ENCODE results near the gene GRIN2D.
A peak's percentile ranks its signal among the peaks of the same experiment; 100 is the strongest.
"Not testable (repeated sequence)": the region's sequence is repeated elsewhere in the genome, so short reads cannot be mapped to it uniquely, and the experiment has no call there.

The GRIN2D gene

DNA sequence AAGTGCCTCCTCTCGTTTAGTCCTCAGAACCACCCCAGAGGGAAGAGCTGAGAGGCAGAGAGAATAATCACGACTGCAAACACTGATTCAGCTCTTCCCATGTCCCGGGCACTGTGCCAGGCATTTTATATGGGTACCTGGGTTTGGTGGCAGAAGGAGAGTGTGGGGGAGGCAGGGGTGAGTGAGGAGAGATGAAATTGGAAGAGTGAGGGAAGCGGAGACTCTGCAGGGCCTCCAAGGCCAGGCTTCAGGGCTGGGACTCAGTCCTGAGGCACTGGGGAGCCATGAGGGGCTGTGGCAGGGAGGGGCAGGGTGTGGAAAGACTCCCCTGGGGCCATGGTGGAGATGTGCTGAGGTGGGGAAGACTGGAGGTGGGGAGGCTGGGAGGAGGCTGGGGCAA, 20.6 kb upstream of the GRIN2D start:
- DNase-seq = no peak

DNA sequence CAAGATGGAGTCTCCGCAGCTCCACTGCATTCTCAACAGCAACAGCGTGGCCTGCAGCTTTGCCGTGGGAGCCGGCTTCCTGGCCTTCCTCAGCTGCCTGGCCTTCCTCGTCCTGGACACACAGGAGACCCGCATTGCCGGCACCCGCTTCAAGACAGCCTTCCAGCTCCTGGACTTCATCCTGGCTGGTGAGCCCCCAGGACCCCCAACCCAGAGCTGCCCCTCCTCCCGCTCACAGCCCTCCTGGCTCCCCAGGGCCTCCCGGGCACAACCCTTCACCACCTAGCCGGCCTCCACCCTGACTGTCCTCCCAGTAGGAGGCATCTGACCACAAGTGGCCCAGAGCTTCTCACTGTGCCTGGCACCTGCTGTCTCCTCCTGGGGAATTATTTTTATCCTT, 19.9 kb upstream of the GRIN2D start:
- no peak for DNase-seq

DNA sequence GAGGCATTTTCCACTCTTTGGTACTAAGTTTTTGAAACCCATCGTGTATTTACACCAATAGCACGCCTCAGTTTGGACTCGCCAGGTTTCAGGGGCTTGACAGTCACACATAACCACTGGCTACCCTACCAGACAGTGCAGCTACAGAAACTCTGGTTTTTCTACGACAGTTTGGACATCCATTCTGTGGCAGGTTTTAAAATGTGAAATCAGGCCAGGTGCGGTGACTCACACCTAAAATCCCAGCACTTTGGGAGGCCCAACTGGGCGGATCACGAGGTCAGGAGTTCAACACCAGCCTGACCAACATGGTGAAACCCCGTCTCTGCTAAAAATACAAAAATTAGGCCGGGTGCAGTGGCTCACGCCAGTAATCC, 15.3 kb upstream of the GRIN2D start:
- DNase-seq = no peak

DNA sequence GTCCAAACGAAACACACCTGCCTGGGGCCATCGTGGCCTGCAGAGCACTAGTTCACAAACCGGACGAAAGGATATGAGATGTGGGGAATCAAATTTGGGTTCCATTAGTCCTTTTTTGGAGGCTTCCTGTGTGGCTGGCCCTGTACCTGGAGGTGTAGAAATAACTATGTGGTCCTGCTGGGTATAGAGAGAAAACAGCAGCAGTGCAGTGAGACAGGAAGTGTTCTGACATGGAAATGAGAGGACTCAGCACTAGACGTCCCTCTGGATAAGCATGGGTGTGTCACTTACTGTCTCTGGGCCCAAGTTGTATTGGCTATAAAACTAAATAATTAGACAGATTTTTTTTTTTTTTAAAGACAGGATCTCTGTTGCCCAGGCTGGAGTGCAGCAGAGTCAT, 14.4 kb upstream of the GRIN2D start:
- no peak for DNase-seq

DNA sequence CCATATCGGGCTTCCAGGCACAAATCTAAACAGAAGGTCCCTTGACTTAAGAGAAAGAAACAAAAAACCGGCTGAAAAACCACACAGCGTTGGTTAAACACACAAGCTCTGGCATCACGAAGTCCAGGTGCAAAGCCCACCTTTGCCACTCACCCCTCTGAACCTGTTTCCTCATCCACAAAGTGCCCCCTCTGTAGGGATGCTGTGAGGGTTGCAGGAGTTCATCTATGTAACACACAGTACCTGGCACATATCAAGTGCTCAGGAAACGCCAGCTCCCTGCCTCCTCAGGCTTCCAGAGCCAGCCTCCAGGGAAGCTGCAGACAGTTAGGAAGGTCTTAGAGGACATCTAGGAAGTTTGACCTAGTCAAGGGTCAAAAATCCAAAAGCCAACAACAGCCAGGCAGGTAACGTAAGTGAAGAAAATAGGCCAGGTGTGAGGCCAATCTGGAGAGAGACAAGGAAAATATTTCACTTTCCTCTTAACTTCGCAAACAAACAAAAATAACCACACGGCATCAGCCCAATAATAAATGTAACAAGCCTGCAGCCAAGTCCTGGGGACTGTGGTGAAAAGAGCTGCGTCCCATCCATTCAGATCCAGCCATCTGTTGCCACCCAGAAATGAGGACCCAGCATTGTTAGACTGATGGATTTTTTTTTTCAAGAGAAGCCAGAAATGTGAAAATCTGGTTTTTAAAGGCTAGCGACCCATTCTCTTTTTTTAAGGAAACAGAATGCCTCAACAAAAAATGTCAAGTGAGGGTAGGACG, 12.1 kb upstream of the GRIN2D start:
- no peak for DNase-seq

DNA sequence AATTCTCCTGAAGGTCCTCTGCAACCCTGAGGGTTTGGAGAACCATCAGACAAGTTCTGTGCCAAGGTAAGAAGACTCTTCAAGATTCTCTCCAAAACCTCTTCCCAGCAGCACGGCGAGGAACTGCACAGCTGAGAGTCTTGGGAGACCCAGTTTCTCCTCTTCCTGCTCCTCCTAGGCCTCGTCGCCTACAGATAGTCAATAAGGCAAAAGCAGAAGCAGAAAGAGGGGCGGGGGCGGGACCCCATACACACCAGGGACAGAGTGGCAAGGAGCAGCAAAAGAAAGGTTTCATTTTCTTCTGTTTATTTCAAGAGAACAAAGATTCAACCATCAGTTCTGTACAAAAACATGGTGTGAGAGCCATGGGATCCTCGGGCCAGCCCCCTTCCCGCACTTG, 11.2 kb upstream of the GRIN2D start:
- no peak for DNase-seq

DNA sequence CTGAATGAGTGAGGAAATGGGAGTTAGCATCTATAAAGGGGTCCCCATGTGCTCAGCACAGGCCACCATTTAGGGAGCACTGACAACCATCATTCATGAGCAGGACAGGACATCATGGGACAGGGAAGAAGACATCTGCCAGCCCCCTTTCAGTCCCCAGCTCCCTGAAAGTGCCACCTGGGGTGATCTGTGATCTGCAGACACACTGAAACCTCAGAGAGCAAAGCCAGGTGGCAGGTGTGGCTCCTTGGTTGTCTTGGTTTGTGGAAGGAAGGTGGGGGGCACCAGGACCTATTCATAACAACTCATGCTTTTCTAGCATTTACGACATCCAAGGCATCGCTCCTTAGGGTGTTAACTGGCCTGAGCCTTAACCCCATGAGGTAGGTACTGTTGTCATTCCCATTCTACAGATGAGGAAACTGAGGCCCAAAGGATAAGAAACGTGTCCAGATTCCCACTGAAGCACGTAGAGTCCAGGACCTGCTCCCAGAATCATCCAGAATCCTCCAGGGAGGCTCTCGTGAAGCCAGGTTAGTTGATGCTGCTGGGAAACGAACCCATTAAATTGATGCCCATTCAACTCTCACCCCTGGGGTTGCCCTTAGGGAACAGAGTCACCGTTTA, 7.9 kb upstream of the GRIN2D start:
- DNase-seq = no peak

DNA sequence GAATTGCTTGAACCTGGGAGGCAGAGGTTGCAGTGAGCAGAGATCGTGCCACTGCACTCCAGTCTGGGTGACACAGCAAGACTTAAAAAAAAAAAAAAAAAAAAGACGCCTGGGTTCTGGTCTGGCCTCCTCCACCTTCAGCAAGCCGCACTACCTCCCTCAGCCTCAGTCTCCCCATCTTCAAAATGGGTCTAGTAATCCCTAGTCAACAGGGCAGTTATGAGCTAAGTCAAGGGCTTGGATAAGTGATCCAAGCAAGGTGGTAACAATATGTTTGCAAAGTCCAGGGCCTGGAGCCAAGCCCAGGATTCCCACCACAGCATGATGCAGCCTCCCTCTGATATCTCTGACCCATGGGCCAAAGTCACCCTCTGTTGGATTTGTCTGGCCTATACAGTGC, 6.5 kb upstream of the GRIN2D start:
- no peak for DNase-seq

DNA sequence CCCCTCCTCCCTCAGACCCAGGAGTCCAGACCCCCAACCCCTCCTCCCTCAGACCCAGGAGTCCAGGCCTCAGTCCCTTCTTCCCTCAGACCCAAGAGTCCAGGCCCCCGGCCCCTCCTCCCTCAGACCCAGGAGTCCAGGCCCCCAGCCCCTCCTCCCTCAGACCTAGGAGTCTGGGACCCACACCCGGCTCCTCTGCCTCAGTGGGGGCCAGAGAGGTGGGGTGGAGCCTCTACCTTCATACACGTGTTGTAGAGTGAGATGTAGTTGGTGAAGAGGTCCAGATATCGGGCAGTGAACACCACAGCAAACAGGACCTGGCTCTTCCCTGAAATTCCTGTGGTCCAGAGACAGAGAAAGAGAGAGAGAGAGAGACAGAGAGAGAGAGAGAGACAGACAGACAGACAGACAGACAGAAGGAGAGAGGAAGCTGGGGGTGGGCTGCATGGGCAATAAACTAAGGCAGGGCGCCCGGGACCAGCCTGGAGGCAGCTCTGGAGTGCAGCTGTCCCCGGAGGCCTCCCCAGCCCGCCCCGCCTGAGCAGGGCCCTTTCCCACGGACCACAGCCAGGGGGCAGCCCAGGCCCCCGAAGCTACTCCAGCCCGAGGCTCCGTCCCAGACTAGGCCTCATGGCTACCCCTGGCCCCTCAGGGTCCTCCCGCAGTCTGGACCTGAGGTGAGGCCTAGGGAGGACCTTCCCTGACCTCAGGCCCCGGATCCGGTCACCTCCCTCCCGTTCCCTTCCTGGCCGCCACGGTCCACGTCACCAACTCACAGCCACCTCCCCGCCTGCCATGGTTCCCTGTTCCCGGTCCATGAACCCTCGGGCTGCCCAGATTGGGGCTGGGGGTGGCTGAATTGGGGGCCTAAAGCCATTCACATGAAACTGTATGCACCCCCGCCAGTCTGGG, 3.0 kb upstream of the GRIN2D start:
- DNase-seq = peak; percentile 31

DNA sequence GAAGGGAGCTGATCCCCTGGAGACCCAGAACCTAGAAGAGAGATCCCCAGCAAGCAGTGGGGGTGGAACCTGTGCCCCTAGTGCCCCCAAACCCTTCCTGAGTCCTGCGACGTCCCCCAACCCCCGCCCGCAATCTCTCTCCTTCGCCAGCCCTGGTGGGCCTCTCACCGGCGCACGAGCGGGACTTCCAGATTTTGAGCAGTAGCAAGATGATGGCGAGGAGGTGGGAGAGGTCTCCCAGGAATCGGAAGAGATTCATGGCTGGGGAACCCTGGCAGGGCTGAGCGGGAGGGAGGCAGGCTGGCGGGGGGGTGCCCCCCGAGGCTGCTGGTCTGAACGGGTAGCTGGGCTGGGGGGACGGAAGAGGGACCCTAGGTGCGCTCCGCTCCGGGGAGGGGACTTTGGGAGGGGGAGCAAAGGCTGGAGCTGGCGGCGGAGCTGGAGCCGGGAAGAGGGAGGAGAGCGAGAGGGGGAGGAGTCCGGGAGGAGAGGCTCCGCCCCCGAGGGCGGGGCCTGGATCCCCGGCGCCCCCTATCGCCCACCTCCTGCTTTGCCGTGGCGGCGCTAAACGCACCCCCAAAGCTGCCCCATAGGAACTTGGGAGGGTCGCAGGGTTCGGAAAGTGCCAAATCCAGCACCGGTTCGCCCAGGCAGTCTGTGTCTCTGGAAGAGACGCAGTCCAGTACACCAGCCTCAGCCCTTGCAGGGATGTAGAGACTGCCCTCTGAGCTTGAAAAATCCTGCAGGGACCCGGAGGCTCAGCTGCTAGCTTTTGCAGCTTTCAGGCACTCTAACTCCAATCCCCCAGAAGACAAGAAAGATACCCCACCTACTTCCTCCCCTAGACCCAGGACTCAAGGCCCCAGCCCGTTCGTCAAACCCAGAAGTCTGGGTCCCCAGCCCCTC, 2.1 kb upstream of the GRIN2D start, which contains the start of gene KDELR1:
KDELR1 (minus strand) TSS at position 452 of the 906 bp plus-strand sequence; CDS start at position 259, 193 bp downstream.
- DNase-seq = peak; percentile 52

DNA sequence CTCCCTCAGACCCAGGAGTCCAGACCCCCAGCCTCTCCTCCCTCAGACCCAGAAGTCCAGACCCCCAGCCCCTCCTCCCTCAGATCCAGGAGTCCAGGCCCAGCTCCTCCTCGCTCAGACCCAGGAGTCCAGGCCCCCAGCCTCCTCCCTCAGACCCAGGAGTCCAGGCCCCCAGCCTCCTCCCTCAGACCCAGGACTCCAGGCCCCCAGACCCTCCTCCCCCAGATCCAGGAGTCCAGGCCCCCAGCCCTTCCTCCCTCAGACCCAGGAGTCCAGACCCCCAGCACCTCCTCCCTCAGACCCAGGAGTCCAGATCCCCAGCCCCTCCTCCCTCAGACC, 1.5 kb upstream of the GRIN2D start:
- not testable (repeated sequence) for DNase-seq

DNA sequence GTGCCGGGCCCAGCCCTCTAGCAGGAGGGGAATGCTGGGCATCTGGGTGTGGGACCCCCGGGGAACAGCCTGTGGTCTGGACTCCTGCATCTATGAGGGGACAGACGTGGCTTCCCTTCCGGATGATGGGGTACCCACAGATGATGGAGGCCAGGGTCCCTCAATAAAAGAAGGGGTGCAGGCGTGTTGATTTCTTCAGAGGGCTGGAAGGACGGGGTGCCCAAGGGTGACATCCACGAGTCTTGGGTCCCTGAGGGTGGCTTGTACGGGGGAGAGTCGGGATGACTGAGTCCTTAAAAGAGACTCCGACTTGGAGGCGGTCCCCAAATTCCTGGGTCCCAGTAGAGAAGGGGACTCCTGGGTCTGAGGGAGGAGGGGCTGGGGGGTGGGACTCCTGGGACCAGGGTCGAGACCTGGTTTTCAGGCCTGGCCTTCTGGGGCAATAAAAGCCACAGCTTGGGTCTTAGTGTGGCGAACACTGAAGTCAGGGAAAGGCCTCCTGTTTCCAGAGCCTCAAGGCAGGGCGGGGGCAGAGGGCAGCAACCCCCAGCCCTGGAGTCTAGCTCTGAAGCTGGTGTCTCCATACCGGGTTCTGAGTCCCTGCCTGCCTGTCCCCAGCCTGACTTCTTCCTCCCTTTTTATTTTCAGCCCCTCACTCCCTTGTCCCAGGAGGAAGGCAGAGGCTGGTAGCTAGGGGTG, 459 bp upstream of the GRIN2D start:
- DNase-seq = no peak

DNA sequence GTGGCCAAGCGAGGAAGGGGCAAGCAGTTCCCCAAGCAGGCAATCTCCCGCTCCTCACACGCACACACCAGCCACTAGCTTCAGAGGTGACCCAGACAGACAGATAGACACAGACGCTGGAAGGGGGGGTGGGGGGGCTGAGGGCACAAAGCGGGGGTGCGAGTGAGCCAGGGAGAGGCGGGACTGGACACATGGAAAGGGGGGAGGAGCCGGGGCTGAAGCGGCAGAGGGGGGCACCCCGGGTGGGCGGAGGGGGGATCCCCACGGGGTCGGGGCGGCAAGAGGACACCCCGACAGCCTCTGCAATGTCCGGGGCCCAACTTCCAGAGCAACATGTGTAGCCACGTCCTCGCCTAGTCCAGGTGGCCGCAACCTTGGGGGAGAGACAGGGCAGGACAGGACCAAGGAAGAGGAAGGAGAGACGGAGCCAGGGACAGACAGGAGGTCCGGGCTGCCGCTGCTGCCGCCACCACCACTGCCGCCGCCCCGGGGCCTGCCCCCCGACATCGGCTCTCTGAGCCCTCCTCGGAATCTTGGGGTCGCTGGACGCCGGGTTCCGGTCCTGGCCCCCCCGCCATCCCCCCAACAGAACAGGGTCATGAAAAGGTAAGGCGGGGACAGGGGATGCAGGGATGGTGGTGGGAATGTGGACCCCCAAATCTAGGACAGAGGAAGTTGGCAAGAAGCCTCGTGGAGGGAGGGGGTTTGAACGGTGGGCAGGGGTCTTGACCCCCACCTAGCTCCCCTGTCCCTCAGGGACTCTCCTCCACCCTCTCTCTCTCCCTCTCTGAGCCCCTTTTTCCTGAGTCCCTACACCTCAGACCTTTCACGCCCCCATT, 1.1 kb downstream of the GRIN2D start:
- DNase-seq = no peak

DNA sequence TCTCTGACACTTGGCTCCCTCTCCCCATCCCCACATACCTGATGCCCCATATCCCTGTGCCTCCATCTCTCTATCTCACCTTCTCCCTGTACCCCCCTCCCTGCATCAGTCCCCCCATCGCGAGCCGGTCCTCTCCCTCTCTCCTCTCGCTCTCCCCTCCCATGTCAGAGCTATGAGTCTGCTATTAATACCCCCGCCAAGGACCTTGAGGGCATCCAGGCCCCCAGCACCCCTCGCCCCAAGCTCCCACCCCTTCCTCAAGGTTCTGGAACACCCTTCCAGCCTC, 1.6 kb downstream of the GRIN2D start:
- DNase-seq = no peak

DNA sequence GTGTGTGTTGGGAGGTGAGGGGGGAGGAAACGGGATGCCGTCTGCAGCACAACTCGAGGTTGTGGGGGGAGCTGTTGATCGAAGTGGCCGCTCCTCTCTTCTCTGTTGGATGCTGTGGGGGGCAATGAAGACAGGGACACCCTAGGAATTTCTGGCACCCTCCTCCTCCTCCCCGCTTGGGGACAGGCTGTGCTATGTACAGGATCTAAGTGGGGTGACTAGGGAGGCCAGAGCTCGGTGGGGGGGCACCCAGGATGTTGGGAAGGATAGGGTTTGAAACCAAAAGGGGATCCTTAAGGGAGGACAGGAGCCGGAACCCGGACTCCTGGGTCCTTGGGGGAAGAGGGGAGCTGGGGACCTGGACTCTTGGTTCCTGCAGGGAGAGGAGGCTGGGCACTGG, 2.0 kb downstream of the GRIN2D start:
- no peak for DNase-seq

DNA sequence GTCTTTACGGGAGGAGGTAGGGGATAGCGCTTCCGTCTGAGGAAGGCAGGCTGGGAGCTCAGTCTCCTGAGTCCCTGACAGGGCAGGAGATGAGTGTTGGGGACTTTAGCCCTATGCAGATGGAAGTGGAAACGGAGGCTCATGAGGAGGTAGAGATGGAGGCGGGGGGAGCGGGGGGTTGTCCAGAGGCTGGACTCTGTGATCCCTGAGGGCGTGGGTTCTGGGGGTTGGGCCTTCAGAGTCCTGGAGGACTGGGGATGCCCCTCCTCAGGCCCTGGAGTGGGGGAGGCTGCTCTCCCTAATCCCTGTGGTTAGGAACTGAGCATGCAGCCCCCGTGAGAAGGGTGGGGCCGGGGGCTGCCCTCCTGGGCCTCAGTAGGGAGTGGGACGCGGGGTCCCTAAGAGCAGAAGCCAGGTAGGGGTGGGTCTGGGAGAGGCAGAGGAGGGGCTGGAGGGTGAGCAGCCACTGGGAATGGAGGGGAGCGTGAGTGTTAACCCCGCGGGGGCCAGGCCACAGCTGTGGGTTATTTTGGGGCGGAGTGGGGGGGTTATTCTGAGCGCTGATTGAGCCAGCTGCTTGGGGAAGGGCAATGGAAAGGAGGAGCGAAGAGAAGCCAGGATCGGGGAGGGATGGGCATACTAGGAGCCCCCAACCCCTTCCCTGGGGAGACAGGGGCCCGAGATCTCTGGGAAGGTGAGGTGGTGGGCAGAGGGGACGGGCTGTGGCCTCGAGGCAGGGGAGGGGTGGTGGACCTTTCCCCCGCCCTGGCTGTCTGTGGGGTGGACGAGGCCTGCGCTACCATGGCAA, 2.8 kb downstream of the GRIN2D start:
- DNase-seq = no peak

DNA sequence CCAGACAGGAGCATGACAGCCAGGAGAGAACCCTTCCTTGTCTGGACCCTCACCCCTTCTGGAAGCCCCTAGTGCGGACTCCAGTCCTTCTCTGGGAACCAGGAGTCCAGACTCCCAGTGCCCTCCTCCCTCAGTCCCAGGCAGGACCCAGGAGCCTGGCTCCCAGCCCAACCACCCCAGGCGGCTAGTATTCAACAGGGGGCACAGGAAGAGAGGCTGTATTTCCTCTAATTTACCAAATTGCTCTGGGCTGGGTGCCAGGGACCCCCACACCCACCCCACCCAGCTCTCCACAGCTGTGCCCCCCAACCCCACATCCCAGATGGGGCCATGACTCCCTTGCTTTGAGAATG, 3.3 kb downstream of the GRIN2D start:
- no peak for DNase-seq

DNA sequence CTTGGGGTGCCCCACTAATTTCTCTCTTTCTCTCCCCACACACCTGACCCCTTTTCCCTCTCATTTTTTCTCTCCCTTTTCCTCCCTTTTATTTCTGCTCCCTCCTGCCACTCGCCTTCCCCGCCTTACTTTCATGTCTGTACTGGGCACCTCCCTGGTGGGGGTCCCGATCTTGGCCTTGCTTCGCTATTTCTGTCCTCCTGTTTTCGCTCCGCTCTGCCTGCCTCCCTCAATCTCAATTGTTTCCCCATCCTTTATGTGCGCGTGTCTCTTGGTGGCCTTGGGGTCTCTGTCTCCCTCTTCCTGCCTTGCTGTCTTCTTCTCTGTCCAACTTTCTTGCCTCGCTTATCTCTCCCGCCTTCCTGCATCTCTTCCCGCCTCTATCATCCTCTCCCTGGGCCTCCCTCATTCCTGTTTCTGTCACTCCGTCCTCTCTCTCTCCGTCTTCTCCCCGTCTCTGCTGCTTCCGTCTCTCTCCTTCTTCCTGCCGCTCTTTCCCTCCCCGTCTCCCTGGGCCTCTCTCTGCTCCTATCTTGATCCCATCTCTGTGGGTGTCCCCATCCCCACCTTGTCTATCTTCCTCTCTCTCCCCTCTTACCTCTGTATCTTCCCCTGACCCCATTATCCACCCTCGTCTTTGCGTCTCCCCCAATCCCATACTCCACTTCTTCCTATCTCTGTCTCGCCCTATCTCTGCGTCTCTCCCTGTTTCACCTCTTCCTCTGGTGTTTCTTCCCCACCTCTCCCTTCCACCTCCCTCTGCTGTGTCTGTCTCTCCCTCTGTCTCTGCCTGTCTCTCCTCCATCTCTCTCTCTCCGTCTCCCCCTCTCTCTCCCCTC, 4.0 kb downstream of the GRIN2D start:
- no peak for DNase-seq

DNA sequence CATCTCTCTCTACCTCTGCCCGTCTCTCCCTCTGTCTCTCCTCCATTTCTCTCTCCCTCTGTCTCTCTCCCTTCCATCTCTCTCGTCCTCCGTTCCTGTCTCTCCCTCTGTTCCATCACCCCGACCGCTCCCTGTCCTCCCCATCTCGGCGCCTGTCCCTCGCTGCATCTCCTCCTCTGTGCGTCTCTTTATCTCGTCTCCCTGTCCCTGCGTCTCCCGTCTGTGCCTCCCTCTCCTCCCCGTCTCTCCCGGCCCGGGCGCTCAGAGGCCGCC, 4.6 kb downstream of the GRIN2D start:
- DNase-seq = no peak
